ENCODE measurements around the gene YKT6. TPM values are rescaled to one million over a fixed set of nuclear protein-coding genes. Genes with fewer than 3 reads are reported as not detected.
"Not testable (repeated sequence)": the region's sequence is repeated elsewhere in the genome, so short reads cannot be mapped to it uniquely, and the experiment has no call there.

The YKT6 gene
- total RNA-seq, 1 experiment from 2014 or later: 82.4 TPM

- no peaks in the 10 kb centered on the region for H3K36me3 ChIP-seq (replicated peaks; ENCODE audit: control insufficient read depth, insufficient read depth, low read length)
- no peak overlapping the region for H3K4me3 ChIP-seq (ENCODE audit: insufficient read depth, low read depth, low read length)
- H3K27me3 ChIP-seq (ENCODE audit: control insufficient read depth, insufficient read depth, low read length): peaks cover 1% of the 10 kb centered on the region; the same call in 1 of the 2 replicates
- DNase-seq: no peak
Measured at GRCh38 chr7:44194562-44195145, 6.1 kb upstream of the YKT6 start.

GRCh38 chr7:44195889-44196288 is 4.9 kb upstream of the YKT6 start:
- peaks cover 1% of the 10 kb centered on the region; the same call in 1 of the 2 replicates for H3K27me3 ChIP-seq (ENCODE audit: control insufficient read depth, insufficient read depth, low read length)
- no peak overlapping the region for H3K4me3 ChIP-seq (ENCODE audit: insufficient read depth, low read depth, low read length)
- H3K36me3 ChIP-seq (replicated peaks; ENCODE audit: control insufficient read depth, insufficient read depth, low read length): no peaks in the 10 kb centered on the region
- no peak for DNase-seq

- Histone ChIP-seq H3K4me3 (ENCODE audit: insufficient read depth, low read depth, low read length) (no peak overlapping the region), H3K27me3 (ENCODE audit: control insufficient read depth, insufficient read depth, low read length) (peaks cover 1% of the 10 kb centered on the region; the same call in 1 of the 2 replicates), H3K36me3 (replicated peaks; ENCODE audit: control insufficient read depth, insufficient read depth, low read length) (no peaks in the 10 kb centered on the region)
- peak; percentile 75 for DNase-seq
Measured at GRCh38 chr7:44196450-44196872, 4.3 kb upstream of the YKT6 start.

- DNase-seq: no peak
- Histone ChIP-seq H3K27me3 (ENCODE audit: control insufficient read depth, insufficient read depth, low read length) (peaks cover 1% of the 10 kb centered on the region; the same call in 1 of the 2 replicates), H3K4me3 (ENCODE audit: insufficient read depth, low read depth, low read length) (no peak overlapping the region), H3K36me3 (replicated peaks; ENCODE audit: control insufficient read depth, insufficient read depth, low read length) (no peaks in the 10 kb centered on the region)
Measured at GRCh38 chr7:44197474-44197873, 3.3 kb upstream of the YKT6 start.

GRCh38 chr7:44200163-44200562 is 615 bp upstream of the YKT6 start:
- DNase-seq; H3K27me3 ChIP-seq (ENCODE audit: control insufficient read depth, insufficient read depth, low read length); H3K4me3 ChIP-seq (ENCODE audit: insufficient read depth, low read depth, low read length); H3K36me3 ChIP-seq (replicated peaks; ENCODE audit: control insufficient read depth, insufficient read depth, low read length): not testable (repeated sequence)

GRCh38 chr7:44201813-44202212 is 1.0 kb downstream of the YKT6 start:
- DNase-seq: peak; percentile 33
- peak overlapping the region; percentile 92 for H3K4me3 ChIP-seq (ENCODE audit: insufficient read depth, low read depth, low read length)

GRCh38 chr7:44206008-44206407 is 5.2 kb downstream of the YKT6 start:
- Histone ChIP-seq H3K36me3 (replicated peaks; ENCODE audit: control insufficient read depth, insufficient read depth, low read length) (peaks cover 40% of the 10 kb centered on the region), H3K27me3 (ENCODE audit: control insufficient read depth, insufficient read depth, low read length) (no peaks in the 10 kb centered on the region), H3K4me3 (ENCODE audit: insufficient read depth, low read depth, low read length) (no peak overlapping the region)
- DNase-seq: no peak

More at GRCh38 chr7:44201813-44202212, 1.0 kb downstream of the YKT6 start:
- H3K36me3 ChIP-seq (replicated peaks; ENCODE audit: control insufficient read depth, insufficient read depth, low read length): peaks cover 17% of the 10 kb centered on the region
- peaks cover 1% of the 10 kb centered on the region; the same call in 1 of the 2 replicates for H3K27me3 ChIP-seq (ENCODE audit: control insufficient read depth, insufficient read depth, low read length)

GRCh38 chr7:44208085-44208484 is 7.3 kb downstream of the YKT6 start:
- Histone ChIP-seq H3K4me3 (ENCODE audit: insufficient read depth, low read depth, low read length) (no peak overlapping the region), H3K27me3 (ENCODE audit: control insufficient read depth, insufficient read depth, low read length) (no peaks in the 10 kb centered on the region), H3K36me3 (replicated peaks; ENCODE audit: control insufficient read depth, insufficient read depth, low read length) (peaks cover 49% of the 10 kb centered on the region)
- DNase-seq: no peak

GRCh38 chr7:44210107-44210506 is 9.3 kb downstream of the YKT6 start:
- H3K36me3 ChIP-seq (replicated peaks; ENCODE audit: control insufficient read depth, insufficient read depth, low read length): peaks cover 45% of the 10 kb centered on the region
- H3K27me3 ChIP-seq (ENCODE audit: control insufficient read depth, insufficient read depth, low read length): no peaks in the 10 kb centered on the region
- no peak for DNase-seq
- H3K4me3 ChIP-seq (ENCODE audit: insufficient read depth, low read depth, low read length): no peak overlapping the region

- H3K36me3 ChIP-seq (replicated peaks; ENCODE audit: control insufficient read depth, insufficient read depth, low read length): peaks cover 38% of the 10 kb centered on the region
- peak; percentile 16 for DNase-seq
Measured at GRCh38 chr7:44211126-44211675, 10.4 kb downstream of the YKT6 start.

GRCh38 chr7:44212018-44212417 is 11.2 kb downstream of the YKT6 start:
- DNase-seq: peak; percentile 51
- H3K27me3 ChIP-seq (ENCODE audit: control insufficient read depth, insufficient read depth, low read length): no peaks in the 10 kb centered on the region
- H3K36me3 ChIP-seq (replicated peaks; ENCODE audit: control insufficient read depth, insufficient read depth, low read length): peaks cover 33% of the 10 kb centered on the region
- no peak overlapping the region for H3K4me3 ChIP-seq (ENCODE audit: insufficient read depth, low read depth, low read length)

More at GRCh38 chr7:44211126-44211675, 10.4 kb downstream of the YKT6 start:
- Histone ChIP-seq H3K4me3 (ENCODE audit: insufficient read depth, low read depth, low read length) (no peak overlapping the region), H3K27me3 (ENCODE audit: control insufficient read depth, insufficient read depth, low read length) (no peaks in the 10 kb centered on the region)

- DNase-seq: no peak
- H3K27me3 ChIP-seq (ENCODE audit: control insufficient read depth, insufficient read depth, low read length): no peaks in the 10 kb centered on the region
- no peak overlapping the region for H3K4me3 ChIP-seq (ENCODE audit: insufficient read depth, low read depth, low read length)
- peaks cover 28% of the 10 kb centered on the region for H3K36me3 ChIP-seq (replicated peaks; ENCODE audit: control insufficient read depth, insufficient read depth, low read length)
Measured at GRCh38 chr7:44212581-44213184, 11.9 kb downstream of the YKT6 start.

- DNase-seq: no peak
- H3K27me3 ChIP-seq (ENCODE audit: control insufficient read depth, insufficient read depth, low read length): no peaks in the 10 kb centered on the region
- H3K36me3 ChIP-seq (replicated peaks; ENCODE audit: control insufficient read depth, insufficient read depth, low read length): peaks cover 27% of the 10 kb centered on the region
- H3K4me3 ChIP-seq (ENCODE audit: insufficient read depth, low read depth, low read length): no peak overlapping the region
Measured at GRCh38 chr7:44213206-44213876, 12.6 kb downstream of the YKT6 start.

- DNase-seq: peak; percentile 72
- no peaks in the 10 kb centered on the region for H3K27me3 ChIP-seq (ENCODE audit: control insufficient read depth, insufficient read depth, low read length)
- H3K4me3 ChIP-seq (ENCODE audit: insufficient read depth, low read depth, low read length): no peak overlapping the region
- peaks cover 21% of the 10 kb centered on the region for H3K36me3 ChIP-seq (replicated peaks; ENCODE audit: control insufficient read depth, insufficient read depth, low read length)
Measured at GRCh38 chr7:44213877-44214388, 13.2 kb downstream of the YKT6 start.
